Endothelial cell of umbilical vein (primary cell): ENCODE results near the gene BLACAT1. TPM values are rescaled to one million over a fixed set of nuclear protein-coding genes. Genes with fewer than 3 reads are reported as not detected.

ENCODE experiments used
- BruUV-seq: library from RNA; stranded (reverse); fragments of 400-500 nt; replicated peaks from 2 replicates; lab custom pipeline; 2021; lab: Mats Ljungman, UMichigan
- CTCF ChIA-PET: fragments of 300-600, 350-600 bp; sonication (Branson Sonifier 250); formaldehyde crosslinking; loops from one replicate; lab custom pipeline; 2021; ENCODE audit warnings: antibody characterized with exemption, inconsistent platforms; lab: Charles Lee
- POLR2A ChIA-PET: fragments of 300-600, 350-600 bp; sonication (Branson Sonifier 250); formaldehyde crosslinking; loops from one replicate; lab custom pipeline; 2021; ENCODE audit warnings: antibody characterized with exemption, inconsistent platforms; lab: Charles Lee
- DNase-seq: peaks from one replicate; pipeline ENCODE4 v3.0.0-alpha.2; 2011; ENCODE audit warnings: low read depth, low spot score
- FAIRE-seq: peaks from 2 replicates; lab custom pipeline; 2011; peaks lifted over from hg19 to GRCh38; lab: Jason Lieb, UNC
- H2AFZ ChIP-seq: 2 replicates; pipeline ENCODE4 v1.6.0; 2012; ENCODE audit warnings: low read depth, low read length, control low read depth, inconsistent platforms
- H3K27ac ChIP-seq: 2 replicates; pipeline ENCODE4 v1.5.1; 2011; ENCODE audit warnings: low read depth, mild to moderate bottlenecking, control low read depth, low read length, moderate library complexity; ENCODE audit not compliant: insufficient read depth
- H3K27me3 ChIP-seq, 2 experiments: 2 replicates each; pipeline versions ENCODE4 v1.6.0 to v1.6.1; 2011; ENCODE audit warnings: low read length in 2 of 2, mixed read lengths in 1 of 2; ENCODE audit not compliant: control insufficient read depth in 2 of 2, insufficient read depth in 2 of 2
- H3K36me3 ChIP-seq, 2 experiments: 2 replicates in 1 of 2; 3 replicates in 1 of 2; pipeline ENCODE4 v1.5.1; 2011; ENCODE audit warnings: low read length in 2 of 2, mild to moderate bottlenecking in 1 of 2, moderate library complexity in 1 of 2; ENCODE audit not compliant: control insufficient read depth in 2 of 2, insufficient read depth in 2 of 2; ENCODE audit errors: extremely low read depth in 1 of 2
- H3K4me1 ChIP-seq: 3 replicates; pipeline ENCODE4 v1.5.1; 2011; ENCODE audit warnings: mild to moderate bottlenecking, low read length; ENCODE audit not compliant: control insufficient read depth, insufficient read depth; ENCODE audit errors: extremely low read depth
- H3K4me2 ChIP-seq: 2 replicates; pipeline ENCODE4 v1.6.1; 2011; ENCODE audit warnings: low read length, control low read depth, mixed read lengths; ENCODE audit not compliant: insufficient read depth
- H3K4me3 ChIP-seq, 3 experiments: fragments of 200-600 bp in 1 of 3; sonication (generic), shearing (Covaris generic) in 1 of 3; replicated peaks in 1 of 3; 2 replicates each; pipeline ENCODE4 v1.5.1; 2011 to 2016; ENCODE audit warnings: control low read depth in 3 of 3, low read length in 3 of 3, mild to moderate bottlenecking in 2 of 3, inconsistent platforms in 1 of 3, low read depth in 1 of 3, moderate library complexity in 1 of 3; ENCODE audit not compliant: insufficient read depth in 1 of 3
- H3K79me2 ChIP-seq: 2 replicates; pipeline ENCODE4 v1.6.0; 2012; ENCODE audit warnings: low read length, inconsistent platforms; ENCODE audit not compliant: control insufficient read depth, insufficient read depth
- H3K9ac ChIP-seq: replicated peaks from 2 replicates; pipeline ENCODE3; 2011; ENCODE audit warnings: low read length, control low read depth; ENCODE audit not compliant: insufficient read depth; ENCODE audit errors: extremely low read depth
- H3K9me1 ChIP-seq: replicated peaks from 3 replicates; pipeline ENCODE4 v1.6.0; 2011; ENCODE audit warnings: mild to moderate bottlenecking, low read length; ENCODE audit not compliant: control insufficient read depth, insufficient read depth; ENCODE audit errors: extremely low read depth
- H3K9me3 ChIP-seq: replicated peaks from 2 replicates; pipeline ENCODE4 v1.5.1; 2012; ENCODE audit warnings: low read length, inconsistent platforms; ENCODE audit not compliant: control insufficient read depth, insufficient read depth
- H4K20me1 ChIP-seq: replicated peaks from 2 replicates; pipeline ENCODE3; 2011; ENCODE audit warnings: mild to moderate bottlenecking, low read length; ENCODE audit not compliant: control insufficient read depth, insufficient read depth; ENCODE audit errors: extremely low read depth
- CTCF ChIP-seq, 2 donors: IDR thresholded peaks; 1 replicate in 1 of 2; 2 replicates in 1 of 2; pipeline ENCODE4 v1.5.1; 2011; ENCODE audit warnings: low read length in 2 of 2, mild to moderate bottlenecking in 2 of 2, moderate library complexity in 2 of 2, control low read depth in 1 of 2, inconsistent platforms in 1 of 2, low read depth in 1 of 2; ENCODE audit not compliant: insufficient read depth in 1 of 2; ENCODE audit errors: extremely low read depth in 1 of 2
- EZH2 ChIP-seq: IDR thresholded peaks from 2 replicates; pipeline ENCODE4 v1.6.1; 2012; ENCODE audit warnings: borderline replicate concordance, low read depth, mild to moderate bottlenecking, moderate library complexity, low read length, inconsistent platforms; ENCODE audit not compliant: severe bottlenecking
- FOS ChIP-seq: IDR thresholded peaks from 2 replicates; pipeline ENCODE4 v1.6.1; 2011; ENCODE audit warnings: mild to moderate bottlenecking, low read length, moderate library complexity, borderline replicate concordance; ENCODE audit not compliant: insufficient read depth
- GATA2 ChIP-seq: IDR thresholded peaks from 2 replicates; pipeline ENCODE4 v1.7.0; 2011; ENCODE audit warnings: low read depth, mild to moderate bottlenecking, moderate library complexity, mixed read lengths, low read length; ENCODE audit not compliant: insufficient read length, insufficient read depth
- JUN ChIP-seq: IDR thresholded peaks from 2 replicates; pipeline ENCODE4 v1.6.1; 2011; ENCODE audit warnings: borderline replicate concordance, low read depth; ENCODE audit not compliant: insufficient read length, insufficient read depth
- MAX ChIP-seq: IDR thresholded peaks from 2 replicates; pipeline ENCODE4 v1.6.1; 2011; ENCODE audit not compliant: insufficient read depth, insufficient read length
- MYC ChIP-seq: IDR thresholded peaks from one replicate; pipeline ENCODE4 v1.6.1; 2011; ENCODE audit warnings: mild to moderate bottlenecking, low read depth, low read length
- POLR2A ChIP-seq: IDR thresholded peaks from 2 replicates; pipeline ENCODE4 v1.6.1; 2012; ENCODE audit warnings: low read depth, mild to moderate bottlenecking, control low read depth, low read length
- POLR2AphosphoS5 ChIP-seq: IDR thresholded peaks from 2 replicates; pipeline ENCODE4 v1.6.1; 2012; ENCODE audit warnings: low read depth, mild to moderate bottlenecking, control low read depth, low read length, moderate library complexity; ENCODE audit not compliant: insufficient read depth
- dilution Hi-C: fragments of 300-500 bp; cut with MboI; formaldehyde crosslinking; loops from one replicate; pipeline ENCODE4 v1.15.0; 2019; ENCODE audit warnings: low sequenced_read_pairs; ENCODE audit not compliant: extremely low pct_ligation_motif_present
- intact Hi-C: fragments of 100-400 bp; cut with micrococcal nuclease; formaldehyde crosslinking; loops from one replicate; pipeline ENCODE4 v1.10.0; 2022
- polyA plus RNA-seq, 4 experiments: library from polyadenylated mRNA; depleted of rRNA in 3 of 4; stranded (reverse) in 3 of 4; unstranded in 1 of 4; fragments of >200 nt; gene quantifications; 2 replicates each; pipeline versions ENCODE4 v1.2.1 to v1.2.3, GENCODE V29; 2011 to 2012; ENCODE audit warnings: missing spikeins in 1 of 4
- total RNA-seq: library from RNA; stranded (reverse); gene quantifications from 2 replicates; pipeline ENCODE4 v1.2.3, GENCODE V29; 2021

Gene BLACAT1
- total and polyA plus RNA-seq, 2 donors (not counting 3 experiments of a cell fraction or from before 2014, with no cell fraction given), result not detected

GRCh38 chr1:205477121-205477758, 21.4 kb upstream of the BLACAT1 start:
- Histone ChIP-seq H3K9me3 (no peaks in the 10 kb centered on the region), H2AFZ (no peak overlapping the region), H3K9me1 (no peaks in the 10 kb centered on the region), H3K27ac (no peak overlapping the region), H3K9ac (no peak overlapping the region), H3K36me3 (no peaks in the 10 kb centered on the region), H3K4me3 (no peak overlapping the region), H3K4me2 (no peak overlapping the region), H4K20me1 (no peaks in the 10 kb centered on the region), H3K4me1 (no peaks in the 10 kb centered on the region), H3K27me3 (peaks cover 3 to 5% of the 10 kb centered on the region in 2 experiments), H3K79me2 (no peaks in the 10 kb centered on the region)
- dilution Hi-C loops, result no loop called here
- BruUV-seq, result no TSS peak
- no peak for FAIRE-seq
- intact Hi-C loops, result no loop called here
- POLR2A ChIA-PET, result no interaction called here
- no peak for DNase-seq
- CTCF ChIA-PET, result interaction anchor here (1.1 to 3.1 kb wide), 4 partner anchors 10 to 141 kb away, joined by 3 to 15 read pairs (median 8); no protein-coding TSS in a partner anchor
- TF ChIP-seq JUN (no peak), CTCF (IDR thresholded peaks at IDR 0.05; ENCODE audit: extremely low read depth in 1 of 2, insufficient read depth in 1 of 2, low read depth in 1 of 2, low read length in 2 of 2) (no peak), POLR2A (no peak), FOS (no peak), MAX (no peak), GATA2 (no peak), POLR2AphosphoS5 (no peak), MYC (no peak), EZH2 (no peak)
